ENCODE data around the gene TMEM163.

The TMEM163 gene

GRCh38 chr2:134457353-134457752 is 261.4 kb downstream of the TMEM163 start:
- FAIRE-seq: no peak
- no peak for TF ChIP-seq POLR2A (IDR thresholded peaks at IDR 0.05; ENCODE audit: low read depth, low read length)
- no peak for DNase-seq (ENCODE audit: insufficient read length, low spot score)

GRCh38 chr2:134455426-134455825 is 263.4 kb downstream of the TMEM163 start:
- TF ChIP-seq POLR2A (IDR thresholded peaks at IDR 0.05; ENCODE audit: low read depth, low read length): no peak
- FAIRE-seq (no peak), DNase-seq (ENCODE audit: insufficient read length, low spot score) (no peak)

- FAIRE-seq (no peak), DNase-seq (ENCODE audit: insufficient read length, low spot score) (no peak)
- no peak for TF ChIP-seq POLR2A (IDR thresholded peaks at IDR 0.05; ENCODE audit: low read depth, low read length)
These were observed 263.9 kb downstream of the TMEM163 start for GRCh38 chr2:134454931-134455330.

GRCh38 chr2:134454426-134454825 is 264.4 kb downstream of the TMEM163 start:
- DNase-seq (ENCODE audit: insufficient read length, low spot score) (no peak), FAIRE-seq (no peak)
- TF ChIP-seq POLR2A (IDR thresholded peaks at IDR 0.05; ENCODE audit: low read depth, low read length): no peak

GRCh38 chr2:134453973-134454372 is 264.8 kb downstream of the TMEM163 start:
- no peak for TF ChIP-seq POLR2A (IDR thresholded peaks at IDR 0.05; ENCODE audit: low read depth, low read length)
- FAIRE-seq (no peak), DNase-seq (ENCODE audit: insufficient read length, low spot score) (no peak)

GRCh38 chr2:134453476-134453875 is 265.3 kb downstream of the TMEM163 start:
- no peak for TF ChIP-seq POLR2A (IDR thresholded peaks at IDR 0.05; ENCODE audit: low read depth, low read length)

GRCh38 chr2:134452042-134452733 is 266.6 kb downstream of the TMEM163 start:
- DNase-seq (ENCODE audit: insufficient read length, low spot score): no peak
- no peak for FAIRE-seq
- no peak for TF ChIP-seq POLR2A (IDR thresholded peaks at IDR 0.05; ENCODE audit: low read depth, low read length)

More at GRCh38 chr2:134453476-134453875, 265.3 kb downstream of the TMEM163 start:
- FAIRE-seq (no peak), DNase-seq (ENCODE audit: insufficient read length, low spot score) (no peak)

GRCh38 chr2:134451347-134451630 is 267.5 kb downstream of the TMEM163 start:
- no peak for FAIRE-seq
- no peak for DNase-seq (ENCODE audit: insufficient read length, low spot score)
- TF ChIP-seq POLR2A (IDR thresholded peaks at IDR 0.05; ENCODE audit: low read depth, low read length): no peak

- FAIRE-seq: no peak
- no peak for TF ChIP-seq POLR2A (IDR thresholded peaks at IDR 0.05; ENCODE audit: low read depth, low read length)
- no peak for DNase-seq (ENCODE audit: insufficient read length, low spot score)
These were observed 268.9 kb downstream of the TMEM163 start for GRCh38 chr2:134449751-134450513.

GRCh38 chr2:134449157-134449556 is 269.6 kb downstream of the TMEM163 start:
- TF ChIP-seq POLR2A (IDR thresholded peaks at IDR 0.05; ENCODE audit: low read depth, low read length): no peak
- DNase-seq (ENCODE audit: insufficient read length, low spot score) (no peak), FAIRE-seq (no peak)

- TF ChIP-seq POLR2A (IDR thresholded peaks at IDR 0.05; ENCODE audit: low read depth, low read length): no peak
These were observed 270.1 kb downstream of the TMEM163 start for GRCh38 chr2:134448650-134449049.

GRCh38 chr2:134447669-134448068 is 271.1 kb downstream of the TMEM163 start:
- no peak for FAIRE-seq
- TF ChIP-seq POLR2A (IDR thresholded peaks at IDR 0.05; ENCODE audit: low read depth, low read length): no peak
- no peak for DNase-seq (ENCODE audit: insufficient read length, low spot score)

More at GRCh38 chr2:134448650-134449049, 270.1 kb downstream of the TMEM163 start:
- FAIRE-seq (no peak), DNase-seq (ENCODE audit: insufficient read length, low spot score) (no peak)

GRCh38 chr2:134446383-134447017 is 272.3 kb downstream of the TMEM163 start:
- no peak for FAIRE-seq
- no peak for TF ChIP-seq POLR2A (IDR thresholded peaks at IDR 0.05; ENCODE audit: low read depth, low read length)

GRCh38 chr2:134445985-134446382 is 272.8 kb downstream of the TMEM163 start:
- TF ChIP-seq POLR2A (IDR thresholded peaks at IDR 0.05; ENCODE audit: low read depth, low read length): no peak
- FAIRE-seq: no peak
- no peak for DNase-seq (ENCODE audit: insufficient read length, low spot score)

More at GRCh38 chr2:134446383-134447017, 272.3 kb downstream of the TMEM163 start:
- DNase-seq (ENCODE audit: insufficient read length, low spot score): peak; percentile 72
